COLO829 (cell line): ENCODE data around the gene RBP5.

Experiments used
- DNase-seq: peaks from one replicate; pipeline ENCODE4 v3.0.0; 2012; ENCODE audit warnings: low spot score

Gene RBP5

GRCh38 chr12:7145671-7146070, 17.0 kb upstream of the RBP5 start:
- no peak for DNase-seq

- peak; percentile 48 for DNase-seq
Observed at GRCh38 chr12:7144414-7145120, 15.9 kb upstream of the RBP5 start.

GRCh38 chr12:7143564-7143963, 14.9 kb upstream of the RBP5 start:
- no peak for DNase-seq

- DNase-seq = no peak
Observed at GRCh38 chr12:7142809-7143465, 14.2 kb upstream of the RBP5 start.

GRCh38 chr12:7142056-7142644, 13.5 kb upstream of the RBP5 start:
- peak; percentile 71 for DNase-seq

GRCh38 chr12:7141351-7142005, 12.8 kb upstream of the RBP5 start:
- DNase-seq = no peak

- no peak for DNase-seq
Observed at GRCh38 chr12:7139200-7139599, 10.5 kb upstream of the RBP5 start.

GRCh38 chr12:7137908-7138307, 9.2 kb upstream of the RBP5 start:
- DNase-seq = no peak

GRCh38 chr12:7136676-7137075, 8.0 kb upstream of the RBP5 start:
- DNase-seq = no peak

- no peak for DNase-seq
Observed at GRCh38 chr12:7136071-7136470, 7.4 kb upstream of the RBP5 start.

- DNase-seq = no peak
Observed at GRCh38 chr12:7134396-7135166, 5.9 kb upstream of the RBP5 start.

- DNase-seq = no peak
Observed at GRCh38 chr12:7131502-7131866, 2.8 kb upstream of the RBP5 start.

GRCh38 chr12:7130701-7131501, 2.2 kb upstream of the RBP5 start:
- DNase-seq = peak; percentile 32

- DNase-seq = peak; percentile 80
Observed at GRCh38 chr12:7129872-7130691, 1.4 kb upstream of the RBP5 start, which contains the start of gene CLSTN3. Gene CLSTN3 (plus strand): TSS chr12:7130371. CDS start chr12:7130649, 278 bp downstream.

- no peak for DNase-seq
Observed at GRCh38 chr12:7129287-7129871, 690 bp upstream of the RBP5 start.

- DNase-seq = no peak
Observed at GRCh38 chr12:7127916-7128626, 618 bp downstream of the RBP5 start.

GRCh38 chr12:7125632-7126227, 3.0 kb downstream of the RBP5 start:
- DNase-seq = no peak

- no peak for DNase-seq
Observed at GRCh38 chr12:7123806-7124522, 4.7 kb downstream of the RBP5 start.
